IMR-90 (cell line): ENCODE data around the gene KCTD8. TPM values are rescaled to one million over a fixed set of nuclear protein-coding genes. Genes with fewer than 3 reads are reported as not detected.

Experiments
- ATAC-seq: fragments of 200-7000 bp; cut with Tn5 transposase; 2 replicates; pipeline ENCODE4 v1.9.1; 2020; ENCODE audit warnings: low read depth, mild to moderate bottlenecking, moderate library complexity
- BruUV-seq: library from RNA; stranded (reverse); fragments of 400-500 nt; replicated peaks from 2 replicates; lab custom pipeline; 2021; lab: Mats Ljungman, UMichigan
- CTCF ChIA-PET: fragments of 300-600 bp; formaldehyde crosslinking; extraction: SDS; loops from one replicate; lab custom pipeline; 2021; ENCODE audit warnings: antibody characterized with exemption; lab: Yijun Ruan, JAX
- POLR2A ChIA-PET: fragments of 300-600 bp; sonication (Branson Sonifier 250); formaldehyde crosslinking; loops from one replicate; lab custom pipeline; 2022; ENCODE audit warnings: antibody characterized with exemption; ENCODE audit not compliant: unreplicated experiment; lab: Charles Lee
- DNase-seq: peaks from one replicate; pipeline ENCODE4 v3.0.0; 2013
- H2AFZ ChIP-seq: replicated peaks from 2 replicates; pipeline ENCODE3; 2013; ENCODE audit warnings: low read length, mild to moderate bottlenecking; ENCODE audit not compliant: poor library complexity
- H2AK5ac ChIP-seq: 2 replicates; pipeline ENCODE4 v1.6.1; 2013; ENCODE audit warnings: low read depth, low read length, inconsistent platforms
- H2AK9ac ChIP-seq: replicated peaks from 2 replicates; pipeline ENCODE3; 2013; ENCODE audit warnings: mild to moderate bottlenecking, low read depth, low read length, moderate library complexity; ENCODE audit not compliant: poor library complexity
- H2BK120ac ChIP-seq: 2 replicates; pipeline ENCODE4 v1.6.1; 2013; ENCODE audit warnings: low read depth, low read length, inconsistent platforms
- H2BK15ac ChIP-seq: 3 replicates; pipeline ENCODE4 v1.6.1; 2013; ENCODE audit warnings: low read depth, low read length, inconsistent platforms
- H2BK20ac ChIP-seq: 2 replicates; pipeline ENCODE4 v1.6.1; 2013; ENCODE audit warnings: low read depth, mild to moderate bottlenecking, inconsistent platforms, low read length, moderate library complexity
- H2BK5ac ChIP-seq: 2 replicates; pipeline ENCODE4 v1.6.1; 2013; ENCODE audit warnings: mild to moderate bottlenecking, low read depth, low read length, inconsistent platforms; ENCODE audit not compliant: poor library complexity, severe bottlenecking
- H3K14ac ChIP-seq: replicated peaks from 2 replicates; pipeline ENCODE4 v1.6.1; 2013; ENCODE audit warnings: low read depth, low read length, inconsistent platforms
- H3K18ac ChIP-seq: 2 replicates; pipeline ENCODE4 v1.6.1; 2013; ENCODE audit warnings: low read depth, low read length, control low read depth
- H3K23ac ChIP-seq: 2 replicates; pipeline ENCODE4 v1.6.1; 2013; ENCODE audit warnings: low read depth, low read length, inconsistent platforms
- H3K27ac ChIP-seq: 2 replicates; pipeline ENCODE4 v1.5.1; 2013; ENCODE audit warnings: mild to moderate bottlenecking, control low read depth, low read length; ENCODE audit not compliant: insufficient read depth
- H3K27me3 ChIP-seq: 2 replicates; pipeline ENCODE4 v1.6.1; 2013; ENCODE audit warnings: low read length; ENCODE audit not compliant: control insufficient read depth, insufficient read depth
- H3K36me3 ChIP-seq: 2 replicates; pipeline ENCODE4 v1.6.1; 2013; ENCODE audit warnings: low read length, mixed read lengths; ENCODE audit not compliant: control insufficient read depth, insufficient read depth
- H3K4ac ChIP-seq: 2 replicates; pipeline ENCODE4 v1.6.1; 2013; ENCODE audit warnings: low read depth, low read length, inconsistent platforms
- H3K4me1 ChIP-seq: 2 replicates; pipeline ENCODE4 v1.6.1; 2013; ENCODE audit warnings: low read length, mixed read lengths; ENCODE audit not compliant: control insufficient read depth, insufficient read depth
- H3K4me2 ChIP-seq: 2 replicates; pipeline ENCODE4 v1.6.1; 2013; ENCODE audit warnings: low read depth, mild to moderate bottlenecking, control low read depth, low read length, moderate library complexity
- H3K4me3 ChIP-seq: 2 replicates; pipeline ENCODE4 v1.5.1; 2013; ENCODE audit warnings: low read depth, mild to moderate bottlenecking, control low read depth, low read length, moderate library complexity; ENCODE audit not compliant: insufficient read depth
- H3K56ac ChIP-seq: 2 replicates; pipeline ENCODE4 v1.6.1; 2013; ENCODE audit warnings: low read length, inconsistent platforms; ENCODE audit not compliant: insufficient read depth; ENCODE audit errors: extremely low read depth
- H3K79me1 ChIP-seq, 2 experiments: 2 replicates each; pipeline ENCODE4 v1.6.1; 2013; ENCODE audit warnings: low read length in 2 of 2, inconsistent platforms in 1 of 2, low read depth in 1 of 2
- H3K9ac ChIP-seq: 2 replicates; pipeline ENCODE4 v1.6.1; 2013; ENCODE audit warnings: low read depth, low read length, control low read depth
- H3K9me1 ChIP-seq: 2 replicates; pipeline ENCODE4 v1.6.1; 2013; ENCODE audit warnings: low read length, inconsistent platforms; ENCODE audit not compliant: insufficient read depth
- H3K9me3 ChIP-seq: 2 replicates; pipeline ENCODE4 v1.6.1; 2013; ENCODE audit warnings: low read length; ENCODE audit not compliant: control insufficient read depth, insufficient read depth
- H4K20me1 ChIP-seq: 2 replicates; pipeline ENCODE4 v1.6.1; 2013; ENCODE audit warnings: low read length, inconsistent platforms; ENCODE audit not compliant: insufficient read depth
- H4K5ac ChIP-seq: 2 replicates; pipeline ENCODE4 v1.6.1; 2013; ENCODE audit warnings: mild to moderate bottlenecking, low read depth, low read length, control low read depth
- H4K8ac ChIP-seq, 2 experiments: 2 replicates each; pipeline ENCODE4 v1.6.1; 2013; ENCODE audit warnings: low read depth in 2 of 2, low read length in 2 of 2, control low read depth in 1 of 2, inconsistent platforms in 1 of 2
- H4K91ac ChIP-seq: 2 replicates; pipeline ENCODE4 v1.6.1; 2013; ENCODE audit warnings: low read depth, low read length, inconsistent platforms; ENCODE audit not compliant: insufficient read depth
- BHLHE40 ChIP-seq: fragments of 150-350 bp; IDR thresholded peaks from 2 replicates; pipeline ENCODE4 v1.6.1; 2016; ENCODE audit warnings: mild to moderate bottlenecking, low read depth, low read length
- CEBPB ChIP-seq: IDR thresholded peaks from 2 replicates; pipeline ENCODE4 v1.6.1; 2012; ENCODE audit warnings: low read depth, low read length, improper control_type of control experiment
- CHD1 ChIP-seq: IDR thresholded peaks from 2 replicates; pipeline ENCODE4 v1.6.1; 2012; ENCODE audit warnings: low read depth, low read length, improper control_type of control experiment
- CTCF ChIP-seq: conservative IDR thresholded peaks from 2 replicates; pipeline ENCODE4 v1.5.1; 2012; ENCODE audit warnings: mild to moderate bottlenecking, low read depth, low read length, improper control_type of control experiment
- ELK1 ChIP-seq: fragments of 150-350 bp; IDR thresholded peaks from 2 replicates; pipeline ENCODE4 v1.6.1; 2016; ENCODE audit warnings: low read depth, mild to moderate bottlenecking, low read length, moderate library complexity, borderline replicate concordance
- FOS ChIP-seq: fragments of 150-350 bp; IDR thresholded peaks from 2 replicates; pipeline ENCODE4 v1.6.1; 2016; ENCODE audit warnings: low read depth, low read length
- MAFK ChIP-seq: IDR thresholded peaks from 2 replicates; pipeline ENCODE4 v1.6.1; 2012; ENCODE audit warnings: low read depth, low read length, improper control_type of control experiment
- MAZ ChIP-seq: IDR thresholded peaks from 2 replicates; pipeline ENCODE4 v1.6.1; 2012; ENCODE audit warnings: low read depth, mild to moderate bottlenecking, low read length, improper control_type of control experiment, moderate library complexity, borderline replicate concordance
- MXI1 ChIP-seq: IDR thresholded peaks from 2 replicates; pipeline ENCODE4 v1.6.1; 2012; ENCODE audit warnings: low read depth, mild to moderate bottlenecking, low read length, moderate library complexity, borderline replicate concordance
- NFE2L2 ChIP-seq: fragments of 150-350 bp; IDR thresholded peaks from 2 replicates; pipeline ENCODE4 v1.6.1; 2016; ENCODE audit warnings: low read depth, mild to moderate bottlenecking, low read length
- POLR2A ChIP-seq: IDR thresholded peaks from 2 replicates; pipeline ENCODE4 v1.6.1; 2012; ENCODE audit warnings: mild to moderate bottlenecking, low read depth, low read length
- RAD21 ChIP-seq: IDR thresholded peaks from 2 replicates; pipeline ENCODE4 v1.6.1; 2012; ENCODE audit warnings: low read length, improper control_type of control experiment
- RCOR1 ChIP-seq: IDR thresholded peaks from 2 replicates; pipeline ENCODE4 v1.6.1; 2012; ENCODE audit warnings: mild to moderate bottlenecking, low read length, improper control_type of control experiment; ENCODE audit not compliant: insufficient replicate concordance
- RFX5 ChIP-seq: IDR thresholded peaks from 2 replicates; pipeline ENCODE4 v1.8.0; 2012; ENCODE audit warnings: low read depth, mild to moderate bottlenecking, low read length, moderate library complexity
- SMC3 ChIP-seq: fragments of 150-350 bp; IDR thresholded peaks from 2 replicates; pipeline ENCODE4 v1.6.1; 2016; ENCODE audit warnings: low read depth, mild to moderate bottlenecking, antibody characterized with exemption, low read length, moderate library complexity
- WGBS, 2 experiments: methylation state at CpG; one replicate each; pipeline versions ENCODE4 v1.1.5 to v1.1.7; 2013; ENCODE audit warnings: missing lambda C conversion rate in 2 of 2; ENCODE audit not compliant: insufficient read length in 1 of 2; ENCODE audit errors: extremely low coverage in 2 of 2; 5-methylcytosine and 5-hydroxymethylcytosine counted together
- dilution Hi-C: fragments of 300-500 bp; cut with HindIII; formaldehyde crosslinking; loops from one replicate; pipeline ENCODE4 v1.14.3; 2018; ENCODE audit warnings: low sequenced_read_pairs; ENCODE audit not compliant: unreplicated experiment
- in situ Hi-C: fragments of 300-500 bp; cut with MboI; formaldehyde crosslinking; loops from 3 replicates; pipeline ENCODE4 v1.14.3; 2019; ENCODE audit warnings: low sequenced_read_pairs, inconsistent platforms, mixed read lengths
- intact Hi-C: fragments of 100-400 bp; cut with micrococcal nuclease; formaldehyde crosslinking; loops from 2 replicates; pipeline ENCODE4 v1.10.0; 2022
- polyA plus RNA-seq, 3 experiments: library from polyadenylated mRNA; depleted of rRNA; stranded (reverse); fragments of >200 nt; gene quantifications; 2 replicates each; pipeline ENCODE4 v1.2.3, GENCODE V29; 2012; ENCODE audit warnings: low replicate concordance in 1 of 3
- total RNA-seq: library from RNA; depleted of rRNA; stranded (reverse); fragments of >200 nt; gene quantifications from 2 replicates; pipeline ENCODE4 v1.2.3, GENCODE V29; 2012
- TF ChIP-seq, protein P1 (sequence below): fragments of 150-350 bp; IDR thresholded peaks from 2 replicates; pipeline ENCODE4 v1.6.1; 2017; ENCODE audit warnings: mild to moderate bottlenecking, antibody characterized with exemption, low read length, low read depth

KCTD8 gene
- total and polyA plus RNA-seq, 2 of the 4 experiments (the other 2 are of a cell fraction), result 0.03 TPM; not detected in 1

GRCh38 chr4:44186850-44187246 is 261.8 kb downstream of the KCTD8 start:
- dilution Hi-C loops, result no loop called here
- ATAC-seq, result no peak
- H4K91ac ChIP-seq, result no peak overlapping the region

More at GRCh38 chr4:44186850-44187246, 261.8 kb downstream of the KCTD8 start:
- Histone ChIP-seq H3K23ac (no peak overlapping the region), H3K4ac (no peak overlapping the region), H2AK9ac (no peak overlapping the region), H3K79me1 (no peaks in the 10 kb centered on the region), H3K4me2 (no peak overlapping the region), H2BK15ac (no peak overlapping the region), H4K20me1 (no peaks in the 10 kb centered on the region), H2BK20ac (no peak overlapping the region), H3K4me3 (no peak overlapping the region), H3K36me3 (no peaks in the 10 kb centered on the region), H3K27me3 (no peaks in the 10 kb centered on the region), H2BK5ac (no peak overlapping the region), H3K18ac (no peak overlapping the region), H2AK5ac (no peak overlapping the region), H3K27ac (no peak overlapping the region), H4K5ac (no peak overlapping the region), H3K9ac (no peak overlapping the region), H3K14ac (no peak overlapping the region), H3K9me3 (no peaks in the 10 kb centered on the region; the same call in 1 of the 2 replicates), H3K56ac (no peak overlapping the region), H2AFZ (no peak overlapping the region), H4K8ac (no peak overlapping the region), H3K4me1 (no peaks in the 10 kb centered on the region), H3K9me1 (no peaks in the 10 kb centered on the region), H2BK120ac (no peak overlapping the region)
- TF ChIP-seq, protein P1, sequence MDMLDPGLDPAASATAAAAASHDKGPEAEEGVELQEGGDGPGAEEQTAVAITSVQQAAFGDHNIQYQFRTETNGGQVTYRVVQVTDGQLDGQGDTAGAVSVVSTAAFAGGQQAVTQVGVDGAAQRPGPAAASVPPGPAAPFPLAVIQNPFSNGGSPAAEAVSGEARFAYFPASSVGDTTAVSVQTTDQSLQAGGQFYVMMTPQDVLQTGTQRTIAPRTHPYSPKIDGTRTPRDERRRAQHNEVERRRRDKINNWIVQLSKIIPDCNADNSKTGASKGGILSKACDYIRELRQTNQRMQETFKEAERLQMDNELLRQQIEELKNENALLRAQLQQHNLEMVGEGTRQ, result no peak
- TF ChIP-seq MAZ, result no peak
- no peak for TF ChIP-seq CEBPB
- TF ChIP-seq POLR2A, result no peak
- no peak for TF ChIP-seq RCOR1
- no peak for TF ChIP-seq MXI1
- TF ChIP-seq SMC3, result no peak
- TF ChIP-seq FOS, result no peak
- TF ChIP-seq CHD1, result no peak
- no peak for TF ChIP-seq MAFK
- no peak for TF ChIP-seq ELK1
- TF ChIP-seq RFX5, result no peak
- TF ChIP-seq CTCF, result no peak
- no peak for TF ChIP-seq RAD21
- TF ChIP-seq NFE2L2, result no peak
- no peak for TF ChIP-seq BHLHE40
- POLR2A ChIA-PET, result no interaction called here
- BruUV-seq, result no TSS peak
- no peak for DNase-seq
- CTCF ChIA-PET, result no interaction called here
- intact Hi-C loops (no loop called here), in situ Hi-C loops (no loop called here)
- WGBS, 2 experiments, result no CpG with 5 or more reads among the region's 1 CpG
